ENCODE data around the gene RAB44. TPM values are rescaled to one million over a fixed set of nuclear protein-coding genes. Genes with fewer than 3 reads are reported as not detected.

Gene RAB44
- total and polyA plus RNA-seq, 2 of the 13 experiments (the other 11 are each of a cell fraction or from before 2014, with no cell fraction given), result not detected

GRCh38 chr6:36685166-36685924 is 12.3 kb upstream of the RAB44 start (continued):
- TF ChIP-seq MAFK (conservative IDR thresholded peaks at IDR 0.05 in 1 of 2, IDR thresholded peaks at IDR 0.05 in 1 of 2; ENCODE audit: low read length in 2 of 2), result no peak

GRCh38 chr6:36685926-36686667 is 11.5 kb upstream of the RAB44 start:
- H3K36me3 ChIP-seq (replicated peaks in 1 of 2; ENCODE audit: control insufficient read depth in 1 of 2, insufficient read depth in 2 of 2, low read length in 2 of 2), result peaks cover 29 to 49% of the 10 kb centered on the region in 2 experiments
- no peak overlapping the region for H2AFZ ChIP-seq (ENCODE audit: low read length)
- no peak for FAIRE-seq
- no peak for ATAC-seq
- ChIA-PET POLR2A (interaction anchor here (1.0 to 2.4 kb wide), 3 partner anchors 8 to 43 kb away, joined by 4 to 10 read pairs (median 9); partner anchors contain the start of gene CDKN1A), CTCF (ENCODE audit: low intra/inter-chr PET ratio, low total read pairs) (no interaction called here)
- in situ Hi-C loops (cut with HindIII; ENCODE audit: extremely low pct_ligation_motif_present, low pct_unique_long_range_greater_than_20kb), result no loop called here
- peaks cover 64% of the 10 kb centered on the region for H4K20me1 ChIP-seq (ENCODE audit: insufficient read depth, low read length)
- WGBS (ENCODE audit: low lambda C conversion rate), result 96% methylated on average over 11 of the region's 11 CpGs
- BruUV-seq (replicated peaks), result no TSS peak
- H3K27me3 ChIP-seq (ENCODE audit: control insufficient read depth in 1 of 2, insufficient read depth in 2 of 2, low read length in 2 of 2), result peaks cover 4 to 19% of the 10 kb centered on the region in 2 experiments; a peak in 3 of 5 replicates
- no peak for DNase-seq (ENCODE audit: low spot score)
- H3K9me3 ChIP-seq (ENCODE audit: low read length), result no peaks in the 10 kb centered on the region
- intact Hi-C loops (cut with micrococcal nuclease; ENCODE audit: unreplicated experiment), result no loop called here
- H3K4me3 ChIP-seq (replicated peaks in 1 of 3; ENCODE audit: insufficient read depth in 1 of 3, low read depth in 2 of 3, low read length in 3 of 3), result no peak overlapping the region
- peaks cover 29% of the 10 kb centered on the region for H3K4me1 ChIP-seq (ENCODE audit: insufficient read depth, low read length)
- no peak for TF ChIP-seq ZNF10 (CRISPR knock-in tag; IDR thresholded peaks at IDR 0.05; ENCODE audit: borderline replicate concordance, low read depth)
- TF ChIP-seq SSRP1 (CRISPR knock-in tag; IDR thresholded peaks at IDR 0.05), result peak; percentile 15; the same call in 1 of the 2 replicates
- TF ChIP-seq PAF1 (CRISPR knock-in tag; IDR thresholded peaks at IDR 0.05), result peak; percentile 57; the same call in 1 of the 2 replicates
- TF ChIP-seq POLR2A (IDR thresholded peaks at IDR 0.05; ENCODE audit: insufficient read depth in 1 of 2, low read depth in 2 of 2, low read length in 2 of 2), result 0 out of 4 replicates have a peak, but pooled peaks of 1 of the 2 experiments have one; percentile 13
- TF ChIP-seq CENPX (CRISPR knock-in tag; IDR thresholded peaks at IDR 0.05), result no peak
- no peak for TF ChIP-seq MATR3 (CRISPR knock-in tag; IDR thresholded peaks at IDR 0.05)
- TF ChIP-seq RBM22 (optimal IDR thresholded peaks at IDR 0.05; ENCODE audit: low read length), result peak; percentile 76
- H3K4me2 ChIP-seq (ENCODE audit: low read depth, low read length), result no peak overlapping the region
- peaks cover 17% of the 10 kb centered on the region for H3K79me2 ChIP-seq (ENCODE audit: insufficient read depth, low read length)
- no peak overlapping the region for H3K9ac ChIP-seq (ENCODE audit: insufficient read depth, low read depth, low read length)
- H3K27ac ChIP-seq (ENCODE audit: extremely low read length, insufficient read depth, low read length), result no peak overlapping the region
